ENCODE results near the gene COL1A1. TPM values are rescaled to one million over a fixed set of nuclear protein-coding genes. Genes with fewer than 3 reads are reported as not detected.

The COL1A1 gene
- total RNA-seq, 1 donor from 2014 or later = 13.9 TPM

DNA sequence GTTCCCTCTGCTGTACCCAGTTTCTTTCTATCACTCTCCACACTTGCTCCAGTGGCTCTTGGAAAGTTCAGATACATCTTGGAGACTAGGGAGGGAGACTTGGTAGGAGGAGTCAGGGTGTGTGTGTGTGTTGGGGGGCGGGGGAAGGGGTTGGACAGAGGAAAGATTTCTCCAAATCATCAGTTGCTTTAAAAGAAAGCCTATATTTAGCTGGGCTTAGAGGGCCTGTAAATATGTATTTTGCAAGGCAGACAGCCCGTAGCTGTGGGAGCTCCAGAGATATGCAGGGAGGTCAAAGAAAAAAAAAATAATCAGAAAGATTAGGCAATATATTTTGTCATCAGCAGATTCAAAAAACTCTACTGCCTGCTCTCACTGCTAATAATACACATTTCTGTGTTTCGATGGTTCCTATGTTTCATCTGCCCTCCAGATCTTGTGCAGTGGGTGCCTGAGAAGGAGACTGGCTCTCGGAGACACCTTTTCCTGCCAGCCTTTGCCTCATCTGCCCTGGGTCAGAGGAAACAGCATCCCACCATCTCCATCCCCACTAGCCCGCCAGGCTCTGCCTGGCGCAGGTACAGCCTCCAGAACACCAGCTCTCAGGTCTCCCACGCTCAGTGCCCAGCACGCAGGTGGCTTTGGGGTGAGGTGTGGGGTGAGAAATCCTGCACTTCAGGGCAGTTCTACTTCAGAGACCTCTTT, 46.2 kb downstream of the COL1A1 start:
- intact Hi-C loops (cut with micrococcal nuclease) = no loop called here
- Mint-ChIP-seq H3K4me3 (ENCODE audit: low read depth) (peak overlapping the region; percentile 5), H3K4me1 (ENCODE audit: low read depth) (peaks cover 31% of the 10 kb centered on the region), H3K9me3 (no peaks in the 10 kb centered on the region), H3K36me3 (ENCODE audit: low read depth) (no peaks in the 10 kb centered on the region), H3K27me3 (ENCODE audit: low read depth) (no peaks in the 10 kb centered on the region), H3K27ac (peak overlapping the region; percentile 58)
- DNase-seq (ENCODE audit: low spot score) = no peak

DNA sequence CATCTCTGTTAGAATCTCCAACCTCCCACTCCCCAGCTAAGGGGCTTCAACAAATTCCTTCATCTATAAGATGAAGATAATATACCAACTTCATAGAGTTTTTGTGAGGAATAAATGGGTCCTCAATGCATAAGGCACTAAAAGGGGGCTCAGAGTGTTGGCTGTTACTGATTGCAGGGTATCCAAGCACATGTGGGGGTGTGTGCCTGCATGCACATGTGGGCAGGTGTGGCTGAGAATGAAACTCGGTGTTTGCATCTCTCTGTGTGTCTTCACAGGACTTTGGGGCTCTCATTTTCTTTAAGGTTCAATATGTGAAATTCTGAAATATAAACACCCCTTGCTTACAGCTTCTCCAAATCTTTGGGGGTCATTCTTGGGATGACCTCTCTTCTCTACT, 46.8 kb downstream of the COL1A1 start:
- H3K4me3 Mint-ChIP-seq (ENCODE audit: low read depth) = no peak overlapping the region
- no peaks in the 10 kb centered on the region for H3K36me3 Mint-ChIP-seq (ENCODE audit: low read depth)
- H3K27ac Mint-ChIP-seq = peak overlapping the region; percentile 58
- DNase-seq (ENCODE audit: low spot score) = no peak
- peaks cover 28% of the 10 kb centered on the region for H3K4me1 Mint-ChIP-seq (ENCODE audit: low read depth)
- intact Hi-C loops (cut with micrococcal nuclease) = loop anchor here (5.0 kb wide), 1 partner anchor 57 kb away; the partner anchor contains the start of gene PDK2
- no peaks in the 10 kb centered on the region for H3K9me3 Mint-ChIP-seq
- H3K27me3 Mint-ChIP-seq (ENCODE audit: low read depth) = no peaks in the 10 kb centered on the region

DNA sequence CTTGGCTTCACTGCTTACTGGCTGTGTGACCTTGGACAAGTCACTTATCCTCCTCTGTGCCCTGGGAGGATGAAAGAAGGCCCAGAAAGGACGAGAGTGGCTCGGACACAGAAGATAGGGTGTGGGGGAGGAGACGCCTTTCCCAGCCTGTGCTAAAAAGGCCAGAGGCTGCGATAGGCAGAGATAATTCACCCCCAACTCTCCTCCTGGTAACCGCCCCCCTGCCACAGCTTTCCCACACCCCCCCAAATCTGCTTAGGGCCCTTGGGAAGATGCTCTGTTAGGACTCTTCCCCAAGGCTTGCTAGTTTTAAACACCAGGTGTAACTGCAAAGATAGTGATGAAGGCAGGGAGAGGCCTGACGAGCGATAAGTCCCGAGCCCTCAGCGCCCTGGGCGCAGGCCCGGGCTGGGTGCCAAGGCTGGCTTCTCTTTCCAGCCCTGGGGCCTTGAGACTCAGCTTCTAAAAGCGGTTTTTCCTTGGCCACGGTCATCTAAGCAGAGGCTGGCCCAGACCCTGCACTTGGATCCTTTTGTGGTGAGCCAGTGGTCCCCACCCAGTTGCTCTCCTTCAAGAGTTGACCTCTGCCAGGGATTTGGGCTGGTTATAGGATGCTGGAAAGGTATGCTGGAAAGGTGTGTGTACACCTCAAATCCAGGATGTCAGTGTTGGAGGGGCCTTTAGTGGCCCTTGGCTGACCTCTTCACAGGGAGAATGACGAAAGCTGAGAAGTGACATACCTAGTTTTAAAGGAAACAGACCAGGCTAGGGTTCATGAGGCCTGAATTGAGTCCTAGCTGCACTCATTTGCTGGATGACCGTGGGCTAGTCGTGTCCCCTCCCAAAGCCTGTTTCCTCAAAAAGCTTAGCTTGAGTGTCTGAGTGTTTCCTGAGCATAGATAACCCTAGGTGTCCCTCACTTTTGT, 47.5 kb downstream of the COL1A1 start:
- Mint-ChIP-seq H3K4me1 (ENCODE audit: low read depth) (peaks cover 28% of the 10 kb centered on the region), H3K36me3 (ENCODE audit: low read depth) (peaks cover 5% of the 10 kb centered on the region), H3K9me3 (no peaks in the 10 kb centered on the region), H3K27me3 (ENCODE audit: low read depth) (no peaks in the 10 kb centered on the region), H3K27ac (peak overlapping the region; percentile 58), H3K4me3 (ENCODE audit: low read depth) (no peak overlapping the region)
- intact Hi-C loops (cut with micrococcal nuclease) = loop anchor here (5.0 kb wide), 1 partner anchor 57 kb away; the partner anchor contains the start of gene PDK2
- no peak for DNase-seq (ENCODE audit: low spot score)

DNA sequence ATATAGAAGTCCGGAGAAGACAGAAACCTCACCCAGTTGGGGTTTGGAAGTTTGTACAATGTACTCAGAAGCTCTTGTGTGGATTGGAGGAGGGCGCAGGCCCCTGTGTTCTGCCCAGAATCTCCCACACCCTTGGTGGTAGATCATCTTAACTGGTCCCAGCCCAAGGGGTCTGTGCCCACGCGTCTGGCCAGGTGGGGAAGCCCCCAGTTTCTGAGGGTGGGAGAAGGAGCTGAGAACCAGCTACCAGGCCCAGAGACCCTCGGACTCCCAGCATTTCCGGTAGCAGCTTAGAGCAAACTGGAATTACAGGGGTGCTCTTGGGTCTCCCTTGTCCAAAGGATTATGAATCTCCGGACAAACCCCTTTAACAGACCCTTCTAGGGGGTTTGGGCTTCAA, 48.7 kb downstream of the COL1A1 start:
- Mint-ChIP-seq H3K27me3 (ENCODE audit: low read depth) (no peaks in the 10 kb centered on the region), H3K9me3 (no peaks in the 10 kb centered on the region), H3K4me3 (ENCODE audit: low read depth) (peak overlapping the region; percentile 84), H3K36me3 (ENCODE audit: low read depth) (peaks cover 14% of the 10 kb centered on the region), H3K27ac (no peak overlapping the region), H3K4me1 (ENCODE audit: low read depth) (peaks cover 22% of the 10 kb centered on the region)
- intact Hi-C loops (cut with micrococcal nuclease) = loop anchor here (5.0 kb wide), 1 partner anchor 55 kb away; the partner anchor contains the start of gene PDK2
- DNase-seq (ENCODE audit: low spot score) = no peak

DNA sequence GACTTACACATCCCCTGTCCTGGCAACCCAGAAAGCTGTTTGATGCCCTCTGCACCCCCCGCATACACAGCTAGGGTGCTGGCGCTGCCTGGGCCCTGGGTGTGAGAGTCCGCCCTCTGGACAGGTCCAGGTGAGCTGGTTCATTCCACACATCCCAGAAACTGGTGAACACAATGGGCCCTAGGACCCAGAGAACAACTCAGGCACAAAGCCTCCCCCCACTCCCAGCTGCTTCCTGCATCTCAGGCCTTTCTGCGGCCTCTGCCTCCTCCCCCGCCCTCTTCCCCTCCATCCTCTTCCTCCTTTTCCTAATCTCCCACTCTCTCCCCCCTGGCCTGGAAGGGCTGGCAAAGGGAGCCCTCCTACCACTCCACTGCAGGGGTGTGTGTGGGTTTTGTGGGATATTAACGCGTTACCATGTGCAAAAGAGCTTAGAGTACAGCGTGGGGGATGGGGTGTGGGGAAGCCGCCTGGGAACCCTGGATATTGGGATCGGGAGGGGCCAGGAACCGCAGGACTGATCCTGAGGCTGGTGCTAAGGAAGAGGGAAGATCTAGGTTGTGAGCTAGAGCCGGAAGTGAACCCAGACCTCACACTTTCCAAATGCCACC, 49.4 kb downstream of the COL1A1 start:
- DNase-seq (ENCODE audit: low spot score) = peak; percentile 58
- peaks cover 28% of the 10 kb centered on the region for H3K4me1 Mint-ChIP-seq (ENCODE audit: low read depth)
- peak overlapping the region; percentile 97 for H3K27ac Mint-ChIP-seq
- H3K9me3 Mint-ChIP-seq = no peaks in the 10 kb centered on the region
- no peaks in the 10 kb centered on the region for H3K27me3 Mint-ChIP-seq (ENCODE audit: low read depth)
- H3K4me3 Mint-ChIP-seq (ENCODE audit: low read depth) = peak overlapping the region; percentile 84
- H3K36me3 Mint-ChIP-seq (ENCODE audit: low read depth) = peaks cover 21% of the 10 kb centered on the region
- intact Hi-C loops (cut with micrococcal nuclease) = loop anchor here (1.0 to 5.0 kb wide), 2 partner anchors 9 to 55 kb away; partner anchors contain the start of gene PDK2

DNA sequence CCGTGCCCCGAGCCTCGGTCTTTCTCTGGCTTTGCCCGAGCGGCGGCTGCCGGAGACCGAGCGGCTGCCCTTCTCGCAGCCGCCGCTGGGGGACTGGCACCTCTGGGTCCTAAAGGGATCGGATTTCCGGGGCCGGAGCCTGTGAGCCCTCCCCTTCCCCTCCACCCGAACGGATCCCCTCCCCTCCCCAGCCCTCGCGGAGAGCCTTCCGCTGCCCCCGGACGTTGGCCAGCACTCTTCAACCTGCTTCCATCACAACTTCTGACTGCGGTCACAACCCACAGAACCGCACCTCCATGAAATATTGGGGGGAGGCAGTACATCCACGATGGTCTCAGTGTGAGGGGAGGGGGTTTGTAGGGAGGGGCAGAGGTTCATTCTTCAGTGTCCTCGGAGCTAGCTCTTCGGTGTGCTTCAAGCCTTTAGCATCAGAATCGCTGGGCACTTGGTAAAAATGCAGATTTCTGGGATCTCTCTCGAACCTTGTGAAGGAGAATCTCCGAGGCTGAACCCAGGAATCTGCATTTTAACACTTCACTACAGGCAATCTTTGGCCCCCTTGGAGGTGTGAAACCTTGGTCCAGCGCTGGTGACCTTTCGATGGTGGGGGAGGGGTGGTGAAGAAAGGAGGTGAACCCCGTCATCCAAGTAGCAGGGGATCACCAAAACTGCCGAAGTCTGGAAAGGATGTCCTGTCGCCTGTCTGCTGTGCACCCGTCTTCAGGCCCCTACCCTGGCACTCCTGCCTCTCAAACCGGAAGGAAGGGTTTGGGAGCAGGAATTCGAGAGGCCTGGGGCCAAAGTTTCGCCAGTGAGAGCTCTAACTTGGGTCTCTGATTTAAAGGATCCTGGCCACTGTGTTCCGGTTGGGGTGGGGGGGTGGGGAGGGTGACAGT, 50.1 kb downstream of the COL1A1 start:
- H3K36me3 Mint-ChIP-seq (ENCODE audit: low read depth) = peaks cover 29% of the 10 kb centered on the region
- H3K4me3 Mint-ChIP-seq (ENCODE audit: low read depth) = peak overlapping the region; percentile 84
- intact Hi-C loops (cut with micrococcal nuclease) = loop anchor here (1.0 to 5.0 kb wide), 2 partner anchors 10 to 54 kb away; partner anchors contain the start of gene PDK2
- H3K27me3 Mint-ChIP-seq (ENCODE audit: low read depth) = no peaks in the 10 kb centered on the region
- no peaks in the 10 kb centered on the region for H3K9me3 Mint-ChIP-seq
- DNase-seq (ENCODE audit: low spot score) = peak; percentile 85
- peaks cover 36% of the 10 kb centered on the region for H3K4me1 Mint-ChIP-seq (ENCODE audit: low read depth)
- peak overlapping the region; percentile 97 for H3K27ac Mint-ChIP-seq

DNA sequence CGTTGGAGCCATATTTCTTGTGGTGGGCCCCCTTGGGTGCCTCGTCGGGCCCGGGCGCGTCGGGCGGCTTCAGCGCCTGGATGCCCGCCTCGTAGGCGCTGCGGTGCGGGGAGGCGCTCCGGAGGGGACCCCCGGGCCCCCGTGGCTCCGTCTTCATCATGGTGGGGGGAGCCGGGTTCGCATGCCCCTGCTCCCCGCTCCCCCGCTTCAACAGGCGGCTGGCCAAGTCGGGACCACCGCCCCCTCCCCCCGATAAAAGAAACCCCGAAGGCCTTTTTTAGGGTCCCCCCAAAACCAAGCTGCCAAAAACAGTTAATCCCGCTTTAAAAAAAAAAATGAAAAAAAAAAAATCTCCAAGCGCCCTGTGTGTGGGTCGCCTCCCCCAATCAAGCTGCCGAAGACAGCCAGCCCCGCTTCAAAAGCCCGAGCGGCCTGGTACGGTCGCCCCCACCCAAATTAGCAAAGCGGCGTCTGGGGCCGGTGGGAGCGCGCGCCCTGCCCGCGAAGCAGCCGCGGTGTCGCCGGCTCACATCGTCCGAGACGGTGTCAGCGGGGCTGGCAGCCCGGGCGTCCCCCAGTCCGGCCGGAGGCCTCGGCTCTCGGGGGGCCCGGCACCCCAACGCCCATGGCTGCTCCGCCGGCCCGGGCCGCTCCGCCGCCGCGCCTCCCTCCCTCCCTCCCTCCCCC, 50.9 kb downstream of the COL1A1 start, which contains the start of gene PPP1R9B:
TSS of gene PPP1R9B (minus strand) at position 324 of the 687 bp plus-strand sequence. CDS start at position 160, 164 bp downstream.
- DNase-seq (ENCODE audit: low spot score) = no peak
- peaks cover 38% of the 10 kb centered on the region for H3K4me1 Mint-ChIP-seq (ENCODE audit: low read depth)
- H3K36me3 Mint-ChIP-seq (ENCODE audit: low read depth) = peaks cover 34% of the 10 kb centered on the region
- intact Hi-C loops (cut with micrococcal nuclease) = loop anchor here (1.0 to 5.0 kb wide), 2 partner anchors 11 to 53 kb away; partner anchors contain the start of gene PDK2
- H3K27ac Mint-ChIP-seq = peak within 1 kb of the TSS; percentile 97
- H3K9me3 Mint-ChIP-seq = no peaks in the 10 kb centered on the region
- peak within 1 kb of the TSS; percentile 95 for H3K4me3 Mint-ChIP-seq (ENCODE audit: low read depth)
- no peaks in the 10 kb centered on the region for H3K27me3 Mint-ChIP-seq (ENCODE audit: low read depth)

DNA sequence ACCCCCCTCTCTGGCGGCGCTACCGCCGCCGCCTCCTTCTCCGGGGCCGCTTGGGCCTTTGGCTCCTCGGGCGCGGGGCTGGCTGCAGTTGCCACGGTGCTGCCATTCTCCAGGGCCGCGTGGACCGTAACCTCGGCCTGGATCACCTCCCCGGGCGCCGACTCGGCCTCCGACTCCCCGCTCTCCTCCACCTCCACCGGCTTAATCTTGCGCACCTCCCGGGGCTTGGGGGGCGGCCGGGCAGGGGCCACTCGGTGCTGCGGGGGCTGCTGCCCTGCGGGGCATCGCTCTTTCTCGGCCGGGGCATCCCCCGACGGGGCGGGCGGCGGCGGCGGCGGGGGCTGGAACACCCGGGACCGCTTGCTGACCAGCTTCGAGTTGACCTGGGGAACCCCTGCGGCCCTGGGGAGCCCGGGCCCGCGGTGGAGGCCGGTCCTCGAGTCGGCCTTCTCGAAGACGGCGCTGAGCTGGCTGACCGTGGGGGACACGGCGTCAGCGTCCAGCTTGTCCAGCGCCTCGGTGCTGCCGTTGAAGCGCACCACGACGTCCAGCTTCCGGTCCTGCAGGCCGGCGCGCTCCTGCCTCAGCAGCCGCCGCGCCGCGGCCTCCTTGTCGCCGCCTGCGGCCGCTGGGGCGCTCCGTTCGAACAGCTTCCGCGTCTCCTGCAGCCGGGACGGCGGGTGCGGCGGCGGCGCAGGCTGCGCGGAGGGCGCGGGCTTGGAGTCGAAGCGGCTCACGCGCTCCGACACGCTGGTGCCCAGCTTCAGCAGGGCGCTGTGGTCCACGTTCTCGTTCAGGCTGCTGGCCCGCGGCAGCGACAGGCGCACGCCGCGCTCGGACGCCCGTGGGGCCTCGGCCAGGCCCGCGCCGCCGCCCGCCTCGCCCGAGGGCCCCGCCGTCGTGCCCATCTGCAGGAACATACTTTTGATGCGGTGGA, 51.7 kb downstream of the COL1A1 start:
- H3K9me3 Mint-ChIP-seq = no peaks in the 10 kb centered on the region
- intact Hi-C loops (cut with micrococcal nuclease) = loop anchor here (5.0 kb wide), 1 partner anchor 52 kb away; the partner anchor contains the start of gene PDK2
- H3K36me3 Mint-ChIP-seq (ENCODE audit: low read depth) = peaks cover 40% of the 10 kb centered on the region
- peak overlapping the region; percentile 95 for H3K4me3 Mint-ChIP-seq (ENCODE audit: low read depth)
- H3K27me3 Mint-ChIP-seq (ENCODE audit: low read depth) = no peaks in the 10 kb centered on the region
- peak overlapping the region; percentile 93 for H3K27ac Mint-ChIP-seq
- no peak for DNase-seq (ENCODE audit: low spot score)
- peaks cover 38% of the 10 kb centered on the region for H3K4me1 Mint-ChIP-seq (ENCODE audit: low read depth)

DNA sequence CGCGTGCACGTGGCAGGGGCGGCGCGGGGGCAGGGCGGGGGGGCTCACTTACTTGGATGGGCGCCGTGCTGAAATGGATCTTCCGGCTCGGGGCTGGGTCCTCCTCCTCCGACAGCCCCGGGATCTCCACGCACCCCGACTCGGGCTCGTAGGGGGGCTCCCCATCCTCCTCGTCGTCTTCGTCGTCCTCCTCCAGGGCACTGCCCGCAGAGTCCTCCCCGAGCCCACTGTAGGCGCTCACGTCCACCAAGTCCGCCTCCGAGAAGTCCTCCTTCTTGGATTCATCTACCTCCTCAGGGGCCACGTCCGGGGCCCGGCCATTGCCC, 52.4 kb downstream of the COL1A1 start:
- DNase-seq (ENCODE audit: low spot score) = no peak
- H3K9me3 Mint-ChIP-seq = no peaks in the 10 kb centered on the region
- H3K27ac Mint-ChIP-seq = peak overlapping the region; percentile 93
- H3K4me1 Mint-ChIP-seq (ENCODE audit: low read depth) = peaks cover 38% of the 10 kb centered on the region
- no peaks in the 10 kb centered on the region for H3K27me3 Mint-ChIP-seq (ENCODE audit: low read depth)
- peaks cover 46% of the 10 kb centered on the region for H3K36me3 Mint-ChIP-seq (ENCODE audit: low read depth)
- intact Hi-C loops (cut with micrococcal nuclease) = no loop called here
- H3K4me3 Mint-ChIP-seq (ENCODE audit: low read depth) = peak overlapping the region; percentile 95

DNA sequence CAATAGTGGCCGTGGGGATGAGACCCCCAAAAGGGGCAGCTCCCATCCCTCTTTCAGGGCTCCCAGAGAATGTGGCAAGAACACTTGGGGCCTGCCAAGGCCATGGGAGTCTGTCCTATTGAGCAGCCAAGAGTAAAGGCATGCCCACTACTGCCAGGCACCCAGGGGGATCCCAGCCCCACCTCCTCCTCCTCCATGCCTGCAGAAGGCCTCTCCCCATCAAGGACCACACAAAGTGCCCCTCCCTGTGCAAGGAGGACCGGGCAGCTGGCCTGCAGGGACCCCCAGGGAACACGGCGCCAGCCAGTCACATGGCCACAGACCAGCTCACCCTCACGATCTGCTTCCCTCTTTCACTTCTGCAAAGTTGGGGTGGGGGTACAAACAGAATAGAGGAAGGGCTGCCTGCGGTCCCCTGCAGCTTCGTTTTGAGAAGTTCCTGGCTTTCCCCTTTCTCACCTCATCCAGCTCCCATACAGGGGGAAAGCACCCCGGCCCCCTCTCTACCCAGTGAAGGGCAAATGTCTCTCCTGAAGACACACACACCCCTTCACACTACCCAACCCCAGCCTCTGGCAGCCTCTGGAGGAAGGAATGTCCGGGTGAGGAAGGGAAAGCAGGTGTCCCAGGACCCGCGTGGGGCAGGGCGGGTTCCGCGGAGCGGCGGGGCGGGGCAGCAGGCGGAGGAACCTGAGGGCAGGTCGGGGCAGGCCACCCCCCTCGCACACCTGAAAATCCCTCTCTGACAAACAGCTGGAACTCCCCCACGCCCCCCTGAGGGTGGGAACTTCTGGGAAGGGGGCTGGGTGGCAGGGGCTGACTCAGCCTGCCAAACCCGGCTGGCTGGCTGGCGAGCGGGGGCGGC, 53.0 kb downstream of the COL1A1 start:
- intact Hi-C loops (cut with micrococcal nuclease) = loop anchor here (1.0 kb wide), 1 partner anchor 8 kb away; no protein-coding TSS in a partner anchor
- H3K4me1 Mint-ChIP-seq (ENCODE audit: low read depth) = peaks cover 42% of the 10 kb centered on the region
- peak overlapping the region; percentile 95 for H3K4me3 Mint-ChIP-seq (ENCODE audit: low read depth)
- peak overlapping the region; percentile 89 for H3K27ac Mint-ChIP-seq
- H3K27me3 Mint-ChIP-seq (ENCODE audit: low read depth) = no peaks in the 10 kb centered on the region
- H3K9me3 Mint-ChIP-seq = no peaks in the 10 kb centered on the region
- H3K36me3 Mint-ChIP-seq (ENCODE audit: low read depth) = peaks cover 52% of the 10 kb centered on the region
- no peak for DNase-seq (ENCODE audit: low spot score)
